Upper lobe of right lung (tissue), 1 donor: ENCODE data around the gene TBC1D22A. TPM values are rescaled to one million over a fixed set of nuclear protein-coding genes. Genes with fewer than 3 reads are reported as not detected.

Experiments
- ATAC-seq: fragments of 200-7000 bp; cut with Tn5 transposase; one replicate; pipeline ENCODE4 v1.9.1; 2020; ENCODE audit warnings: mild to moderate bottlenecking, moderate library complexity
- DNase-seq: peaks from one replicate; pipeline ENCODE4 v3.0.0-alpha.2; 2020
- H3K27ac ChIP-seq: fragments of 200-600 bp; one replicate; pipeline ENCODE4 v1.8.0; 2022
- H3K27me3 ChIP-seq: fragments of 200-600 bp; one replicate; pipeline ENCODE4 v1.8.0; 2022; ENCODE audit warnings: mild to moderate bottlenecking
- H3K36me3 ChIP-seq: fragments of 200-600 bp; one replicate; pipeline ENCODE4 v1.8.0; 2022
- H3K4me1 ChIP-seq: fragments of 200-600 bp; one replicate; pipeline ENCODE4 v1.8.0; 2022
- H3K4me3 ChIP-seq: fragments of 200-600 bp; one replicate; pipeline ENCODE4 v1.8.0; 2022; ENCODE audit warnings: mild to moderate bottlenecking
- H3K9me3 ChIP-seq: fragments of 200-600 bp; one replicate; pipeline ENCODE4 v1.8.0; 2022
- CTCF ChIP-seq: fragments of 200-600 bp; IDR thresholded peaks from one replicate; pipeline ENCODE4 v1.8.0; 2022; ENCODE audit warnings: antibody characterized with exemption
- intact Hi-C: fragments of 100-400 bp; cut with DNase I; formaldehyde crosslinking; loops from one replicate; pipeline ENCODE4 v1.11.0; 2022
- total RNA-seq: library from RNA; stranded (reverse); fragmentation: NEBNext Ultra II Directional; extraction: Animal tissue kit (Norgen Biotek cat#: 25700); gene quantifications from one replicate; pipeline ENCODE4 v1.2.1, GENCODE V29; 2021
- donor health status: DM: no; HTN: yes; CAD: no; lungs with severe emphysema.

TBC1D22A gene
- total RNA-seq, 1 donor from 2014 or later = 31.3 TPM

GRCh38 chr22:46849951-46850350, 87.5 kb downstream of the TBC1D22A start:
- no peak overlapping the region for H3K4me3 ChIP-seq
- no peaks in the 10 kb centered on the region for H3K9me3 ChIP-seq
- H3K36me3 ChIP-seq = peaks cover 7% of the 10 kb centered on the region
- ATAC-seq (no peak), DNase-seq (no peak)
- TF ChIP-seq CTCF = no peak
- peaks cover 7% of the 10 kb centered on the region for H3K4me1 ChIP-seq
- intact Hi-C loops = no loop called here
- H3K27ac ChIP-seq = no peak overlapping the region
- no peaks in the 10 kb centered on the region for H3K27me3 ChIP-seq

- no peak for DNase-seq
Observed at GRCh38 chr22:46851311-46851710, 88.9 kb downstream of the TBC1D22A start.

GRCh38 chr22:46851941-46852340, 89.5 kb downstream of the TBC1D22A start:
- Histone ChIP-seq H3K27ac (no peak overlapping the region), H3K9me3 (no peaks in the 10 kb centered on the region), H3K4me1 (no peaks in the 10 kb centered on the region), H3K4me3 (no peak overlapping the region), H3K36me3 (peaks cover 7% of the 10 kb centered on the region), H3K27me3 (no peaks in the 10 kb centered on the region)
- ATAC-seq (no peak), DNase-seq (no peak)
- intact Hi-C loops = no loop called here
- TF ChIP-seq CTCF = no peak

More at GRCh38 chr22:46851311-46851710, 88.9 kb downstream of the TBC1D22A start:
- no peak for TF ChIP-seq CTCF
- Histone ChIP-seq H3K4me1 (no peaks in the 10 kb centered on the region), H3K27ac (no peak overlapping the region), H3K9me3 (no peaks in the 10 kb centered on the region), H3K27me3 (no peaks in the 10 kb centered on the region), H3K36me3 (peaks cover 7% of the 10 kb centered on the region), H3K4me3 (no peak overlapping the region)
- intact Hi-C loops = no loop called here
- ATAC-seq = no peak

- Histone ChIP-seq H3K4me1 (no peaks in the 10 kb centered on the region), H3K4me3 (no peak overlapping the region), H3K27ac (no peak overlapping the region), H3K27me3 (no peaks in the 10 kb centered on the region), H3K36me3 (peaks cover 7% of the 10 kb centered on the region), H3K9me3 (no peaks in the 10 kb centered on the region)
- no peak for TF ChIP-seq CTCF
- DNase-seq (no peak), ATAC-seq (no peak)
- intact Hi-C loops = no loop called here
Observed at GRCh38 chr22:46852771-46853170, 90.3 kb downstream of the TBC1D22A start.

GRCh38 chr22:46853191-46853590, 90.7 kb downstream of the TBC1D22A start:
- ATAC-seq (no peak), DNase-seq (no peak)
- no peak for TF ChIP-seq CTCF
- Histone ChIP-seq H3K4me3 (no peak overlapping the region), H3K4me1 (no peaks in the 10 kb centered on the region), H3K27ac (no peak overlapping the region), H3K36me3 (peaks cover 7% of the 10 kb centered on the region), H3K27me3 (no peaks in the 10 kb centered on the region), H3K9me3 (no peaks in the 10 kb centered on the region)
- intact Hi-C loops = no loop called here
